GM12878 (cell line): ENCODE measurements around the gene MCC. TPM values are rescaled to one million over a fixed set of nuclear protein-coding genes. Genes with fewer than 3 reads are reported as not detected.

Experiments
- ATAC-seq: fragments of 200-7000 bp; cut with Tn5 transposase; 3 replicates; pipeline ENCODE4 v1.9.1; 2020; ENCODE audit warnings: mild to moderate bottlenecking, moderate library complexity
- BruUV-seq: library from RNA; stranded (reverse); fragments of 400-500 nt; replicated peaks from 2 replicates; lab custom pipeline; 2021; lab: Mats Ljungman, UMichigan
- CTCF ChIA-PET: fragments of 300-600 bp; sonication (Branson Sonifier 250); formaldehyde crosslinking; extraction: SDS; loops from one replicate; lab custom pipeline; 2021; ENCODE audit warnings: inconsistent platforms; lab: Yijun Ruan, JAX
- POLR2A ChIA-PET: fragments of 350-600 bp; formaldehyde crosslinking; extraction: SDS; loops from one replicate; lab custom pipeline; 2021; ENCODE audit warnings: inconsistent platforms; lab: Charles Lee
- RAD21 ChIA-PET: fragments of 300-600 bp; sonication (Branson Sonifier 250); formaldehyde crosslinking; loops from one replicate; lab custom pipeline; 2023; ENCODE audit warnings: antibody characterized with exemption; ENCODE audit not compliant: unreplicated experiment; lab: Charles Lee
- SMC1A ChIA-PET: fragments of 300-600 bp; sonication (Branson Sonifier 250); formaldehyde crosslinking; loops from one replicate; lab custom pipeline; 2023; ENCODE audit not compliant: unreplicated experiment, uncharacterized antibody; lab: Charles Lee
- DNase-seq: peaks from one replicate; pipeline ENCODE4 v3.0.0-alpha.2; 2011; ENCODE audit warnings: low read depth, low spot score
- FAIRE-seq: peaks from 3 replicates; lab custom pipeline; 2011; peaks lifted over from hg19 to GRCh38; lab: Jason Lieb, UNC
- H2AFZ ChIP-seq: 2 replicates; pipeline ENCODE4 v1.6.0; 2011; ENCODE audit warnings: low read depth, low read length, control low read depth; ENCODE audit not compliant: control insufficient read depth
- H3K27ac ChIP-seq: 2 replicates; pipeline ENCODE4 v1.5.1; 2011; ENCODE audit warnings: control low read depth; ENCODE audit not compliant: control insufficient read depth, insufficient read depth
- H3K27me3 ChIP-seq, 2 experiments: replicated peaks in 1 of 2; 2 replicates each; pipeline versions ENCODE4 v1.6.0 to v1.6.1; 2011; ENCODE audit warnings: low read length in 1 of 2; ENCODE audit not compliant: control insufficient read depth in 2 of 2, insufficient read depth in 2 of 2
- H3K36me3 ChIP-seq, 2 experiments: 2 replicates each; pipeline ENCODE4 v1.5.1; 2011; ENCODE audit warnings: low read length in 1 of 2; ENCODE audit not compliant: control insufficient read depth in 2 of 2, insufficient read depth in 2 of 2
- H3K4me1 ChIP-seq: 2 replicates; pipeline ENCODE4 v1.6.1; 2011; ENCODE audit warnings: mild to moderate bottlenecking, low read length, moderate library complexity, mixed read lengths; ENCODE audit not compliant: control insufficient read depth, insufficient read depth
- H3K4me2 ChIP-seq: 2 replicates; pipeline ENCODE4 v1.6.0; 2011; ENCODE audit warnings: control low read depth; ENCODE audit not compliant: control insufficient read depth, insufficient read depth
- H3K4me3 ChIP-seq: fragments of 200-600 bp; sonication (generic); 2 replicates; pipeline ENCODE4 v1.5.1; 2016
- H3K79me2 ChIP-seq: 2 replicates; pipeline ENCODE4 v1.6.0; 2011; ENCODE audit warnings: low read length; ENCODE audit not compliant: control insufficient read depth, insufficient read depth
- H3K9ac ChIP-seq: 2 replicates; pipeline ENCODE4 v1.8.0; 2011; ENCODE audit warnings: low read length, control low read depth, mixed read lengths; ENCODE audit not compliant: control insufficient read depth, insufficient read depth
- H3K9me3 ChIP-seq: replicated peaks from 3 replicates; pipeline ENCODE4 v1.5.1; 2011; ENCODE audit warnings: mild to moderate bottlenecking, low read length; ENCODE audit not compliant: control insufficient read depth, insufficient read depth
- H4K20me1 ChIP-seq: 2 replicates; pipeline ENCODE4 v1.6.0; 2011; ENCODE audit not compliant: control insufficient read depth, insufficient read depth
- BHLHE40 ChIP-seq, 2 experiments: fragments of 450-650 bp in 1 of 2; IDR thresholded peaks; 2 replicates each; pipeline ENCODE4 v1.6.1; 2011 to 2017; ENCODE audit warnings: low read depth in 2 of 2, borderline replicate concordance in 1 of 2, improper control_type of control experiment in 1 of 2, low read length in 1 of 2, mild to moderate bottlenecking in 1 of 2
- EED ChIP-seq: sonication (generic); IDR thresholded peaks from 2 replicates; pipeline ENCODE4 v1.6.1; 2016; ENCODE audit warnings: antibody characterized with exemption, low read depth
- FOS ChIP-seq: IDR thresholded peaks from 3 replicates; pipeline ENCODE4 v1.6.1; 2011; ENCODE audit warnings: borderline replicate concordance; ENCODE audit not compliant: insufficient read length; ENCODE audit errors: extremely low read depth
- HSF1 ChIP-seq: fragments of 150-350 bp; IDR thresholded peaks from 2 replicates; pipeline ENCODE4 v1.6.1; 2014; ENCODE audit warnings: mild to moderate bottlenecking, low read depth, low read length
- KAT2A ChIP-seq: conservative IDR thresholded peaks from 2 replicates; pipeline ENCODE4 v1.6.1; 2011; ENCODE audit warnings: low read depth, low read length; ENCODE audit not compliant: control insufficient read depth
- MYB ChIP-seq: fragments of 150-350 bp; IDR thresholded peaks from 2 replicates; pipeline ENCODE4 v1.6.1; 2014; ENCODE audit warnings: mild to moderate bottlenecking, low read depth, low read length, borderline replicate concordance
- NFIC ChIP-seq: IDR thresholded peaks from 2 replicates; pipeline ENCODE4 v1.6.1; 2012; ENCODE audit warnings: low read depth, mild to moderate bottlenecking, inconsistent platforms, low read length, moderate library complexity
- NKRF ChIP-seq: fragments of 450-650 bp; conservative IDR thresholded peaks from 2 replicates; pipeline ENCODE4 v1.6.1; 2017; ENCODE audit warnings: mild to moderate bottlenecking, moderate library complexity
- NR2C1 ChIP-seq: fragments of 450-650 bp; IDR thresholded peaks from 2 replicates; pipeline ENCODE4 v1.6.1; 2017; ENCODE audit warnings: antibody characterized with exemption, mild to moderate bottlenecking, moderate library complexity
- PBX3 ChIP-seq: IDR thresholded peaks from 2 replicates; pipeline ENCODE4 v1.6.1; 2011; ENCODE audit warnings: mild to moderate bottlenecking, low read depth, low read length, moderate library complexity; ENCODE audit not compliant: insufficient replicate concordance
- POLR2AphosphoS5 ChIP-seq: IDR thresholded peaks from 2 replicates; pipeline ENCODE4 v1.6.1; 2011; ENCODE audit warnings: mild to moderate bottlenecking, low read length, inconsistent platforms
- POU2F2 ChIP-seq: IDR thresholded peaks from 3 replicates; pipeline ENCODE4 v1.6.1; 2011; ENCODE audit warnings: low read depth, mild to moderate bottlenecking, low read length, borderline replicate concordance
- PRDM15 ChIP-seq: fragments of 450-650 bp; formaldehyde crosslinking; IDR thresholded peaks from 2 replicates; pipeline ENCODE4 v1.4.0; 2020; ENCODE audit warnings: mild to moderate bottlenecking, moderate library complexity
- RFX5 ChIP-seq: IDR thresholded peaks from 2 replicates; pipeline ENCODE4 v1.6.1; 2011; ENCODE audit warnings: low read depth, low read length, improper control_type of control experiment
- SIX5 ChIP-seq: IDR thresholded peaks from 2 replicates; pipeline ENCODE4 v1.6.1; 2011; ENCODE audit warnings: mild to moderate bottlenecking, low read depth, low read length, moderate library complexity; ENCODE audit not compliant: severe bottlenecking
- WGBS: methylation state at CpG from one replicate; pipeline ENCODE4 v1.1.6; 2016; ENCODE audit warnings: low lambda C conversion rate; ENCODE audit not compliant: insufficient replicate concordance, insufficient coverage; ENCODE audit errors: missing lambda C conversion rate; 5-methylcytosine and 5-hydroxymethylcytosine counted together
- in situ Hi-C: fragments of 300-500 bp; cut with MboI; formaldehyde crosslinking; loops from 9 replicates; pipeline ENCODE4 v1.14.3; 2018; ENCODE audit warnings: mixed read lengths
- intact Hi-C: fragments of 100-400 bp; cut with micrococcal nuclease; formaldehyde crosslinking; loops from one replicate; pipeline ENCODE4 v1.14.2; 2022; ENCODE audit not compliant: unreplicated experiment
- polyA plus RNA-seq, 11 experiments: library from polyadenylated mRNA; depleted of rRNA in 4 of 11; unstranded in 6 of 11; stranded (reverse) in 5 of 11; fragments of >200 nt; fragmentation: Nextera tagmentation in 4 of 11; fragmentation: Illumina TruSeq in 1 of 11; extraction: Ambion mirVana in 4 of 11; extraction: Trizol in 1 of 11; gene quantifications; 1 replicate in 1 of 11; 2 replicates in 10 of 11; pipeline versions ENCODE4 v1.2.1 to v1.2.3, GENCODE V29; 2011 to 2016; ENCODE audit warnings: inconsistent platforms in 2 of 11, missing spikeins in 2 of 11, low read depth in 1 of 11
- total RNA-seq, 4 experiments: library from RNA; depleted of rRNA in 3 of 4; stranded (reverse); fragments of >200 nt in 3 of 4; fragmentation: Illumina TruSeq in 1 of 4; extraction: Trizol in 1 of 4; gene quantifications; 2 replicates each; pipeline versions ENCODE4 v1.2.1 to v1.2.3, GENCODE V29; 2013 to 2021

The MCC gene
- total and polyA plus RNA-seq, 10 of the 15 experiments (the other 5 are each of a cell fraction or from before 2014, with no cell fraction given): 0.03 to 0.86 (median 0.16) TPM

GRCh38 chr5:112973904-112974303, 514.3 kb downstream of the MCC start:
- H3K4me3 ChIP-seq: no peak overlapping the region

More at GRCh38 chr5:112973904-112974303, 514.3 kb downstream of the MCC start:
- ChIA-PET POLR2A (interaction anchor here (0.6 to 1.8 kb wide), 5 partner anchors 10 to 54 kb away, joined by 3 to 4 read pairs (median 3); no protein-coding TSS in a partner anchor), CTCF (interaction anchor here (1.5 to 2.9 kb wide), 3 partner anchors 10 to 51 kb away, joined by 5 to 11 read pairs (median 8); partner anchors contain the start of gene REEP5), RAD21 (interaction anchor here (1.3 kb wide), 1 partner anchor 22 kb away, joined by 3 read pairs; no protein-coding TSS in a partner anchor), SMC1A (interaction anchor here (0.7 to 3.9 kb wide), 2 partner anchors 9 to 52 kb away, joined by 6 to 33 read pairs; partner anchors contain the start of gene REEP5)
- FAIRE-seq: no peak
- Histone ChIP-seq H3K9ac (no peak overlapping the region), H3K4me2 (no peak overlapping the region), H3K36me3 (no peaks in the 10 kb centered on the region), H3K79me2 (peaks cover 24% of the 10 kb centered on the region), H3K4me1 (peaks cover 24% of the 10 kb centered on the region), H3K27ac (no peak overlapping the region), H4K20me1 (no peaks in the 10 kb centered on the region), H3K27me3 (no peaks in the 10 kb centered on the region), H2AFZ (no peak overlapping the region), H3K9me3 (no peaks in the 10 kb centered on the region; the same call in 2 of the 3 replicates)
- in situ Hi-C loops: loop anchor here (25.0 kb wide), 1 partner anchor 1462 kb away; the partner anchor contains the start of gene STARD4
- no peak for ATAC-seq
- 100% methylated on average over 1 of the region's 1 CpG for WGBS
- intact Hi-C loops: no loop called here
- TF ChIP-seq BHLHE40 (IDR thresholded peaks at IDR 0.05; ENCODE audit: borderline replicate concordance in 1 of 2, low read depth in 2 of 2, low read length in 1 of 2) (no peak), FOS (no peak), NR2C1 (no peak), POU2F2 (no peak), SIX5 (no peak), NFIC (no peak), RFX5 (no peak), NKRF (no peak), PBX3 (no peak), MYB (no peak), EED (no peak), PRDM15 (no peak), HSF1 (no peak), POLR2AphosphoS5 (no peak), KAT2A (no peak)
- BruUV-seq: no TSS peak
- DNase-seq: no peak
